Mesenchymal stem cell (in vitro differentiated cells and primary cell): ENCODE measurements around the gene TTI1.

Source experiments
- DNase-seq: peaks from one replicate; pipeline ENCODE4 v3.0.0-alpha.2; 2013
- H2AFZ ChIP-seq: one replicate; pipeline ENCODE4 v1.6.1; 2013; ENCODE audit warnings: low read depth, mild to moderate bottlenecking, control low read depth, inconsistent platforms, low read length, moderate library complexity
- H2AK5ac ChIP-seq: 2 replicates; pipeline ENCODE4 v1.6.1; 2013; ENCODE audit warnings: low read length, moderate library complexity, mild to moderate bottlenecking, inconsistent platforms; ENCODE audit not compliant: severe bottlenecking
- H2BK120ac ChIP-seq: one replicate; pipeline ENCODE4 v1.6.1; 2013; ENCODE audit warnings: low read depth, mild to moderate bottlenecking, inconsistent platforms, low read length, moderate library complexity
- H2BK12ac ChIP-seq, 2 experiments: one replicate each; pipeline ENCODE4 v1.6.1; 2013; ENCODE audit warnings: inconsistent platforms in 2 of 2, low read length in 2 of 2, mild to moderate bottlenecking in 2 of 2, moderate library complexity in 2 of 2, control low read depth in 1 of 2
- H2BK15ac ChIP-seq: one replicate; pipeline ENCODE4 v1.6.1; 2013; ENCODE audit warnings: mild to moderate bottlenecking, low read depth, inconsistent platforms; ENCODE audit not compliant: poor library complexity, severe bottlenecking
- H2BK5ac ChIP-seq: 2 replicates; pipeline ENCODE4 v1.6.1; 2013; ENCODE audit warnings: low read depth, mild to moderate bottlenecking, low read length, control low read depth, inconsistent platforms; ENCODE audit not compliant: poor library complexity, severe bottlenecking
- H3K14ac ChIP-seq, 2 experiments: one replicate each; pipeline ENCODE4 v1.6.1; 2013; ENCODE audit warnings: inconsistent platforms in 2 of 2, low read length in 2 of 2, control low read depth in 1 of 2, mild to moderate bottlenecking in 1 of 2, moderate library complexity in 1 of 2
- H3K18ac ChIP-seq, 2 experiments: one replicate each; pipeline ENCODE4 v1.6.1; 2013; ENCODE audit warnings: inconsistent platforms in 2 of 2, low read length in 2 of 2, control low read depth in 1 of 2, low read depth in 1 of 2, mild to moderate bottlenecking in 1 of 2
- H3K23ac ChIP-seq, 2 experiments: one replicate each; pipeline ENCODE4 v1.6.1; 2013; ENCODE audit warnings: inconsistent platforms in 2 of 2, low read length in 2 of 2, mild to moderate bottlenecking in 2 of 2, moderate library complexity in 2 of 2, control low read depth in 1 of 2
- H3K27ac ChIP-seq: 2 replicates; pipeline ENCODE4 v1.5.1; 2013; ENCODE audit warnings: mild to moderate bottlenecking, moderate library complexity, low read length, control low read depth, inconsistent platforms; ENCODE audit not compliant: poor library complexity, severe bottlenecking
- H3K27me3 ChIP-seq, 2 experiments: 2 replicates each; pipeline versions ENCODE4 v1.6.1 to v1.7.0; 2013; ENCODE audit warnings: low read length in 2 of 2, mild to moderate bottlenecking in 2 of 2, moderate library complexity in 2 of 2, control low read depth in 1 of 2, inconsistent platforms in 1 of 2; ENCODE audit not compliant: control insufficient read depth in 1 of 2, insufficient read depth in 1 of 2
- H3K36me3 ChIP-seq, 2 experiments: 2 replicates each; pipeline versions ENCODE4 v1.6.1 to v1.7.0; 2013; ENCODE audit warnings: low read length in 2 of 2, control low read depth in 1 of 2, inconsistent platforms in 1 of 2, low read depth in 1 of 2, mild to moderate bottlenecking in 1 of 2; ENCODE audit not compliant: insufficient read depth in 2 of 2, control insufficient read depth in 1 of 2
- H3K4ac ChIP-seq, 2 experiments: one replicate each; pipeline ENCODE4 v1.6.1; 2013; ENCODE audit warnings: inconsistent platforms in 2 of 2, low read length in 2 of 2, mild to moderate bottlenecking in 2 of 2, moderate library complexity in 2 of 2, control low read depth in 1 of 2, low read depth in 1 of 2
- H3K4me1 ChIP-seq: 2 replicates; pipeline ENCODE4 v1.6.1; 2013; ENCODE audit warnings: low read depth, low read length, control low read depth; ENCODE audit not compliant: control insufficient read depth, insufficient read depth
- H3K4me2 ChIP-seq: 2 replicates; pipeline ENCODE4 v1.6.1; 2013; ENCODE audit warnings: low read length, mild to moderate bottlenecking, inconsistent platforms; ENCODE audit not compliant: poor library complexity, severe bottlenecking
- H3K4me3 ChIP-seq, 2 experiments: 2 replicates each; pipeline versions ENCODE4 v1.5.1 to v1.7.0; 2013; ENCODE audit warnings: low read length in 2 of 2, mild to moderate bottlenecking in 2 of 2, control low read depth in 1 of 2, low read depth in 1 of 2; ENCODE audit not compliant: insufficient read depth in 1 of 2
- H3K79me1 ChIP-seq: replicated peaks from 2 replicates; pipeline ENCODE4 v1.6.1; 2013; ENCODE audit warnings: mild to moderate bottlenecking, control low read depth, low read length, inconsistent platforms; ENCODE audit not compliant: poor library complexity, severe bottlenecking
- H3K9ac ChIP-seq: 2 replicates; pipeline ENCODE4 v1.7.0; 2013; ENCODE audit warnings: mild to moderate bottlenecking, low read length, moderate library complexity
- H3K9me3 ChIP-seq: 2 replicates; pipeline ENCODE4 v1.7.0; 2013; ENCODE audit warnings: mild to moderate bottlenecking, low read length; ENCODE audit not compliant: control insufficient read depth
- H4K8ac ChIP-seq: one replicate; pipeline ENCODE4 v1.6.1; 2013; ENCODE audit warnings: inconsistent platforms, mild to moderate bottlenecking, low read length, moderate library complexity
- H4K91ac ChIP-seq: one replicate; pipeline ENCODE4 v1.6.1; 2013; ENCODE audit warnings: mild to moderate bottlenecking, low read length, inconsistent platforms
- WGBS: methylation state at CpG from one replicate; pipeline ENCODE4 v1.1.7; 2013; ENCODE audit warnings: mixed read lengths; 5-methylcytosine and 5-hydroxymethylcytosine counted together

Gene TTI1

DNA sequence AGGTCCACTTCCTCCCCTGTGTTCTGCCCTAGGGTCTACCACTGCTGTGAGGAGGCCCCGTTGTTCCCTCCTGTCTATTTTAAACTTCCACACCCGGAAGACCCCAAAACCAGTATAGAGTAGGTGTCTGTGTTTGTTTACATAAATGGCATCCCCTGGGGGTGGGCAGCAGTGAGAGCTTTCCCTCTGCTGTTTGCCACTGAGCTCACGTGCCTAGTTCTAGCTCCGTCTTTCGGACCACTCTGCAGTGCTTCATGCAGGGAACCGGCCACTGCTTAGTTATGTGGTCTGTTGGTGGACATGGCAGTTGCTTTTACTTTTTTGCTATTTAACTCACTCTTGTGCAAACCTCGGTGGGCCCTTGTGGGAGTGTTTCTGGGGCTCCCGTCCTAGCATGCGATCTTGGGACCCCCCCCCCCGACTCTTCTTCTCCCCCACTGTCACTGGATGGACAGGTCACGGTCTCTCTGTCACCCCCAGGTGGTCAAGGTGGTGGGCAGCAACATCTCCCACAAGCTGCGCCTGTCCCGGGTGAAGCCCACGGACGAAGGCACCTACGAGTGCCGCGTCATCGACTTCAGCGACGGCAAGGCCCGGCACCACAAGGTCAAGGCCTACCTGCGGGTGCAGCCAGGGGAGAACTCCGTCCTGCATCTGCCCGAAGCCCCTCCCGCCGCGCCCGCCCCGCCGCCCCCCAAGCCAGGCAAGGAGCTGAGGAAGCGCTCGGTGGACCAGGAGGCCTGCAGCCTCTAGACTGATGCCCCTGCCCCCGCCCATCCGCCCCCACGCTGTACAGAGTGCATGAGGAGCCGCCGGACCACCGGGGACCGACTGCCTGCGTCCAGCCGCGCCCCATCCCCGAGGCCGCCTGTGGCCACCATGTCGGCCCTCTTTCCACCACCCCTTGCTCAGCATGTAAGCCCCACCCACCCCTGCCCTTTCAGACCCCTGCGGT is 89.5 kb downstream of the TTI1 start:
- H3K4ac ChIP-seq = no peak overlapping the region
- no peak overlapping the region for H3K23ac ChIP-seq
- H3K4me3 ChIP-seq = no peak overlapping the region
- H3K27me3 ChIP-seq = peaks cover 12 to 33% of the 10 kb centered on the region in 2 experiments
- no peak overlapping the region for H3K14ac ChIP-seq
- H3K18ac ChIP-seq = no peak overlapping the region
- no peak overlapping the region for H4K8ac ChIP-seq
- no peaks in the 10 kb centered on the region for H3K36me3 ChIP-seq
- H3K4me1 ChIP-seq = no peaks in the 10 kb centered on the region
- H2BK120ac ChIP-seq = no peak overlapping the region
- H2AK5ac ChIP-seq = no peak overlapping the region
- H2BK12ac ChIP-seq = no peak overlapping the region
- H3K27ac ChIP-seq = no peak overlapping the region
- H2BK15ac ChIP-seq = no peak overlapping the region
- H3K4me2 ChIP-seq = no peak overlapping the region
- H3K79me1 ChIP-seq = no peaks in the 10 kb centered on the region
- H4K91ac ChIP-seq = no peak overlapping the region
- no peak for DNase-seq
- no peak overlapping the region for H2BK5ac ChIP-seq
- peaks cover 16% of the 10 kb centered on the region for H3K9me3 ChIP-seq
- no peak overlapping the region for H2AFZ ChIP-seq
- no peak overlapping the region for H3K9ac ChIP-seq
- WGBS = 95% methylated on average over 43 of the region's 47 CpGs

DNA sequence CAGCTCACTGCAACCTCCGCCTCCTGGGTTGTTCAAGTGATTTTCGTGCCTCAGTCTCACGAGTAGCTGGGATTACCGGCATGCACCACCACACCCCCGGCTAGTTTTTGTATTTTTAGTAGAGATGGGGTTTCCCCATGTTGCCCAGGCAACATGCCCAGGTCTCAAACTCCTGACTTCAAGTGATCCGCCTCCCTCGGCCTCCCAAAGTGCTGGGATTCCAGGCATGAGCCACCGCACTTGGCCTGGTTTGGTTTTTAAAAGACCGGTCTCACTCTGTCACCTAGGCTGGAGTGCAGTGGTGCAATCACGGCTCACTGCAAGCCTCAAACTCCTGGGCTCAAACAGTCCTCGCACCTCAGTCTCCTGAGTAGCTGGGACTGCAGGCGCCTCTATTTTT is 90.2 kb downstream of the TTI1 start:
- no peak overlapping the region for H2BK5ac ChIP-seq
- H3K9ac ChIP-seq = no peak overlapping the region
- no peak overlapping the region for H3K4me2 ChIP-seq
- H2BK120ac ChIP-seq = no peak overlapping the region
- H2BK15ac ChIP-seq = no peak overlapping the region
- no peak overlapping the region for H3K27ac ChIP-seq
- H2AK5ac ChIP-seq = no peak overlapping the region
- H4K8ac ChIP-seq = no peak overlapping the region
- 84% methylated on average over 11 of the region's 12 CpGs for WGBS
- no peaks in the 10 kb centered on the region for H3K36me3 ChIP-seq
- H3K27me3 ChIP-seq = peaks cover 12 to 32% of the 10 kb centered on the region in 2 experiments
- no peak overlapping the region for H3K14ac ChIP-seq
- no peak overlapping the region for H4K91ac ChIP-seq
- H3K79me1 ChIP-seq = no peaks in the 10 kb centered on the region
- H3K4me1 ChIP-seq = no peaks in the 10 kb centered on the region
- H2AFZ ChIP-seq = no peak overlapping the region
- DNase-seq = no peak
- no peak overlapping the region for H3K23ac ChIP-seq
- no peak overlapping the region for H2BK12ac ChIP-seq
- H3K9me3 ChIP-seq = peaks cover 11% of the 10 kb centered on the region
- no peak overlapping the region for H3K4me3 ChIP-seq
- H3K4ac ChIP-seq = no peak overlapping the region
- H3K18ac ChIP-seq = no peak overlapping the region

DNA sequence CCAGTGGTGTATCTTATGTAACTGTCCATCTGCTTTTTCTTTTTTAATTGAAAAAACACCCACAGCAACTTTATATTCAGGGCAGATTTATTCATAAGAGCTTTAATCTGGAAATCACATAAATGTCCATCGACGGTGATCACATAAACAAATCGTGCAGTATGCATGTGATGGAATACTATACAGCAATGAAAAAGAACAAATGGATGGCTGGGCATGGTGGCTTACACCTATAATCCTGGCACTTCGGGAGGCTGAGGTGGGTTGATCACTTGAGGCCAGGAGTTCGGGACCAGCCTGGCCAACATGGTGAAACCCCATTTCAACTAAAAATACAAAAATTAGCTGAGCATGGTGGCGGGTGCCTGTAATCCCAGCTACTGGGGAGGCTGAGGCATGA is 91.3 kb downstream of the TTI1 start:
- H3K79me1 ChIP-seq = no peaks in the 10 kb centered on the region
- no peak for DNase-seq
- H3K14ac ChIP-seq = no peak overlapping the region
- H3K4ac ChIP-seq = no peak overlapping the region
- no peak overlapping the region for H3K4me3 ChIP-seq
- H2BK12ac ChIP-seq = no peak overlapping the region
- no peak overlapping the region for H2AFZ ChIP-seq
- peaks cover under 1% of the 10 kb centered on the region for H3K9me3 ChIP-seq
- no peak overlapping the region for H2BK120ac ChIP-seq
- no peaks in the 10 kb centered on the region for H3K4me1 ChIP-seq
- H2BK5ac ChIP-seq = no peak overlapping the region
- no peak overlapping the region for H3K23ac ChIP-seq
- peaks cover 8 to 22% of the 10 kb centered on the region in 2 experiments for H3K27me3 ChIP-seq
- H4K91ac ChIP-seq = no peak overlapping the region
- H4K8ac ChIP-seq = no peak overlapping the region
- H3K9ac ChIP-seq = no peak overlapping the region
- H2AK5ac ChIP-seq = no peak overlapping the region
- no peak overlapping the region for H3K27ac ChIP-seq
- H3K4me2 ChIP-seq = no peak overlapping the region
- H3K18ac ChIP-seq = no peak overlapping the region
- H2BK15ac ChIP-seq = no peak overlapping the region
- 92% methylated on average over 6 of the region's 6 CpGs for WGBS
- no peaks in the 10 kb centered on the region for H3K36me3 ChIP-seq

DNA sequence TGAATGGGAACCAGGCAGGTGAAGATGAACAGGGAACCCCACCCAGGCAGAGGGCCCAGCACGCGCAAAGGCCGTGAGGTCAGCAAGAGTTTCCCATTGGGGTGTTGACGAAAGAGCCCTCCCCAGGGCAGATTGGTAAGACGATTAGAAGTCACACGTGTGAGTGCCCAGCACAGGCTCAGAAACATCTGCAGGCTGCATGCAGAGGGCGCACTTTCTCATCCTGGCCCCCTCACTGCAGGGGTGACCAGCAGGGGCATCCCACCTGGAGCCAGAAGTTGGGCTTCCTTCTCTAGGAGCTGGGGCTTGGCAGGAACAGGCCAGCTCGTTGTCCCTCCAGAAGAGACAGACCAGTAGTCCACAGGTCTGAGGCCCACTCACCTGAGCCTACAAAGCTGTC is 91.9 kb downstream of the TTI1 start:
- H2AK5ac ChIP-seq = no peak overlapping the region
- DNase-seq = no peak
- no peak overlapping the region for H2AFZ ChIP-seq
- H3K9ac ChIP-seq = no peak overlapping the region
- peaks cover 5 to 18% of the 10 kb centered on the region in 2 experiments for H3K27me3 ChIP-seq
- no peak overlapping the region for H3K18ac ChIP-seq
- no peak overlapping the region for H2BK12ac ChIP-seq
- H2BK15ac ChIP-seq = no peak overlapping the region
- H3K79me1 ChIP-seq = no peaks in the 10 kb centered on the region
- H3K4ac ChIP-seq = no peak overlapping the region
- no peak overlapping the region for H4K91ac ChIP-seq
- no peaks in the 10 kb centered on the region for H3K36me3 ChIP-seq
- no peak overlapping the region for H2BK5ac ChIP-seq
- no peak overlapping the region for H2BK120ac ChIP-seq
- H3K4me3 ChIP-seq = no peak overlapping the region
- H3K14ac ChIP-seq = no peak overlapping the region
- no peak overlapping the region for H3K27ac ChIP-seq
- H4K8ac ChIP-seq = no peak overlapping the region
- no peak overlapping the region for H3K4me2 ChIP-seq
- H3K9me3 ChIP-seq = no peaks in the 10 kb centered on the region
- WGBS = 57% methylated on average over 8 of the region's 8 CpGs
- H3K4me1 ChIP-seq = no peaks in the 10 kb centered on the region
- H3K23ac ChIP-seq = no peak overlapping the region
